Stimulated activated naive CD8-positive, alpha-beta T cell treated with anti-CD3 and anti-CD28 coated beads, Interleukin-15, amount 100 ng/mL, for 72 hours (primary cell): ENCODE data around the gene SEZ6.

ENCODE experiments used
- ATAC-seq: fragments of 150-1000 bp; cut with Tn5 transposase; 2 replicates; pipeline ENCODE4 v1.10.0; 2021; ENCODE audit warnings: mild to moderate bottlenecking, moderate library complexity
- DNase-seq, 2 donors: peaks; one replicate each; pipeline ENCODE4 v3.0.0; 2021 to 2022
- H3K27ac Mint-ChIP-seq, 2 donors: one replicate each; pipeline ENCODE4 v1.8.0; 2022; ENCODE audit warnings: mild to moderate bottlenecking in 2 of 2, mixed read lengths in 2 of 2, moderate library complexity in 2 of 2
- H3K27me3 Mint-ChIP-seq: one replicate; pipeline ENCODE4 v1.8.0; 2022; ENCODE audit warnings: mixed read lengths
- H3K4me1 Mint-ChIP-seq: one replicate; pipeline ENCODE4 v1.8.0; 2022; ENCODE audit warnings: mild to moderate bottlenecking, mixed read lengths
- H3K4me3 Mint-ChIP-seq, 2 donors: one replicate each; pipeline ENCODE4 v1.8.0; 2022; ENCODE audit warnings: mild to moderate bottlenecking in 2 of 2, mixed read lengths in 2 of 2, moderate library complexity in 1 of 2
- H3K9me3 Mint-ChIP-seq, 2 donors: one replicate each; pipeline ENCODE4 v1.8.0; 2022; ENCODE audit warnings: mixed read lengths in 2 of 2

Gene SEZ6

GRCh38 chr17:28960256-28961061, 45.4 kb downstream of the SEZ6 start:
- no peaks in the 10 kb centered on the region for H3K9me3 Mint-ChIP-seq
- H3K27me3 Mint-ChIP-seq = peaks cover 15% of the 10 kb centered on the region
- ATAC-seq = no peak
- peak overlapping the region in 1 of 2 donors; percentile 69 for H3K27ac Mint-ChIP-seq
- H3K4me1 Mint-ChIP-seq = no peaks in the 10 kb centered on the region
- no peak overlapping the region for H3K4me3 Mint-ChIP-seq
- no peak for DNase-seq

- no peak for DNase-seq
- Mint-ChIP-seq H3K27ac (no peak overlapping the region), H3K4me3 (no peak overlapping the region), H3K4me1 (no peaks in the 10 kb centered on the region), H3K27me3 (peaks cover 15% of the 10 kb centered on the region), H3K9me3 (no peaks in the 10 kb centered on the region)
- no peak for ATAC-seq
Observed at GRCh38 chr17:28959471-28959871, 46.4 kb downstream of the SEZ6 start.

- peak overlapping the region in 1 of 2 donors; percentile 59 for H3K27ac Mint-ChIP-seq
- peaks cover 12% of the 10 kb centered on the region for H3K27me3 Mint-ChIP-seq
- ATAC-seq = no peak
Observed at GRCh38 chr17:28958820-28959455, 46.9 kb downstream of the SEZ6 start.

GRCh38 chr17:28957992-28958355, 47.9 kb downstream of the SEZ6 start:
- peaks cover 2% of the 10 kb centered on the region for H3K27me3 Mint-ChIP-seq
- no peak overlapping the region for H3K27ac Mint-ChIP-seq
- no peak overlapping the region for H3K4me3 Mint-ChIP-seq
- DNase-seq (no peak), ATAC-seq (no peak)
- no peaks in the 10 kb centered on the region for H3K9me3 Mint-ChIP-seq
- H3K4me1 Mint-ChIP-seq = no peaks in the 10 kb centered on the region

More at GRCh38 chr17:28958820-28959455, 46.9 kb downstream of the SEZ6 start:
- no peaks in the 10 kb centered on the region for H3K4me1 Mint-ChIP-seq
- no peaks in the 10 kb centered on the region for H3K9me3 Mint-ChIP-seq
- H3K4me3 Mint-ChIP-seq = no peak overlapping the region
- no peak for DNase-seq

GRCh38 chr17:28957277-28957991, 48.4 kb downstream of the SEZ6 start:
- Mint-ChIP-seq H3K4me1 (no peaks in the 10 kb centered on the region), H3K4me3 (no peak overlapping the region), H3K27ac (no peak overlapping the region), H3K27me3 (no peaks in the 10 kb centered on the region), H3K9me3 (no peaks in the 10 kb centered on the region)
- DNase-seq (no peak), ATAC-seq (no peak)

GRCh38 chr17:28956861-28957260, 49.0 kb downstream of the SEZ6 start:
- H3K9me3 Mint-ChIP-seq = no peaks in the 10 kb centered on the region
- H3K27ac Mint-ChIP-seq = no peak overlapping the region

GRCh38 chr17:28956112-28956511, 49.7 kb downstream of the SEZ6 start:
- H3K27ac Mint-ChIP-seq = no peak overlapping the region
- ATAC-seq = no peak
- no peaks in the 10 kb centered on the region for H3K9me3 Mint-ChIP-seq
- no peaks in the 10 kb centered on the region for H3K27me3 Mint-ChIP-seq
- H3K4me1 Mint-ChIP-seq = no peaks in the 10 kb centered on the region
- no peak overlapping the region for H3K4me3 Mint-ChIP-seq
- DNase-seq = no peak

More at GRCh38 chr17:28956861-28957260, 49.0 kb downstream of the SEZ6 start:
- no peaks in the 10 kb centered on the region for H3K27me3 Mint-ChIP-seq
- no peak overlapping the region for H3K4me3 Mint-ChIP-seq
- no peaks in the 10 kb centered on the region for H3K4me1 Mint-ChIP-seq
- ATAC-seq (no peak), DNase-seq (no peak)

- no peaks in the 10 kb centered on the region for H3K4me1 Mint-ChIP-seq
- no peaks in the 10 kb centered on the region for H3K9me3 Mint-ChIP-seq
- ATAC-seq (no peak), DNase-seq (no peak)
- no peak overlapping the region for H3K4me3 Mint-ChIP-seq
- peak overlapping the region in 1 of 2 donors; percentile 12 for H3K27ac Mint-ChIP-seq
- no peaks in the 10 kb centered on the region for H3K27me3 Mint-ChIP-seq
Observed at GRCh38 chr17:28955408-28955807, 50.4 kb downstream of the SEZ6 start.

GRCh38 chr17:28954886-28955285, 50.9 kb downstream of the SEZ6 start:
- no peaks in the 10 kb centered on the region for H3K9me3 Mint-ChIP-seq
- H3K4me1 Mint-ChIP-seq = no peaks in the 10 kb centered on the region
- ATAC-seq (no peak), DNase-seq (no peak)
- no peak overlapping the region for H3K27ac Mint-ChIP-seq
- no peak overlapping the region for H3K4me3 Mint-ChIP-seq
- H3K27me3 Mint-ChIP-seq = no peaks in the 10 kb centered on the region

- Mint-ChIP-seq H3K9me3 (no peaks in the 10 kb centered on the region), H3K4me3 (peak overlapping the region; percentile 33 to 37), H3K27me3 (no peaks in the 10 kb centered on the region), H3K4me1 (peaks cover 1% of the 10 kb centered on the region), H3K27ac (no peak overlapping the region)
- ATAC-seq = no peak
- peak; percentile 49 to 50 for DNase-seq
Observed at GRCh38 chr17:28953444-28954118, 52.3 kb downstream of the SEZ6 start.

GRCh38 chr17:28951991-28952975, 53.5 kb downstream of the SEZ6 start:
- H3K4me3 Mint-ChIP-seq = no peak overlapping the region
- no peak overlapping the region for H3K27ac Mint-ChIP-seq
- peaks cover 14% of the 10 kb centered on the region for H3K4me1 Mint-ChIP-seq
- peak; percentile 81 for ATAC-seq
- no peaks in the 10 kb centered on the region for H3K27me3 Mint-ChIP-seq
- H3K9me3 Mint-ChIP-seq = no peaks in the 10 kb centered on the region
- peak; percentile 93 to 97 for DNase-seq

- DNase-seq (peak; percentile 99 to 100), ATAC-seq (peak; percentile 81)
- peaks cover 21% of the 10 kb centered on the region for H3K4me1 Mint-ChIP-seq
- H3K27ac Mint-ChIP-seq = peak within 1 kb of the TSS; percentile 93 to 96
- no peaks in the 10 kb centered on the region for H3K9me3 Mint-ChIP-seq
- H3K4me3 Mint-ChIP-seq = peak within 1 kb of the TSS; percentile 99
- H3K27me3 Mint-ChIP-seq = no peaks in the 10 kb centered on the region
Observed at GRCh38 chr17:28951428-28951990, 54.3 kb downstream of the SEZ6 start, which contains the start of gene PHF12. TSS of gene PHF12 (minus strand) at chr17:28951518. CDS start at chr17:28950960, 558 bp downstream.

GRCh38 chr17:28950752-28951427, 54.9 kb downstream of the SEZ6 start:
- Mint-ChIP-seq H3K27ac (peak overlapping the region; percentile 93 to 96), H3K27me3 (no peaks in the 10 kb centered on the region), H3K4me1 (peaks cover 27% of the 10 kb centered on the region), H3K9me3 (no peaks in the 10 kb centered on the region), H3K4me3 (peak overlapping the region; percentile 99)
- no peak for DNase-seq
- no peak for ATAC-seq
